Panc1 (cell line): ENCODE measurements around the gene PSMD12.
"Not testable (repeated sequence)": the region's sequence is repeated elsewhere in the genome, so short reads cannot be mapped to it uniquely, and the experiment has no call there.

ENCODE experiments used
- CTCF ChIP-seq: fragments of 450-650 bp; IDR thresholded peaks from 2 replicates; pipeline ENCODE4 v1.5.1; 2017; ENCODE audit warnings: mild to moderate bottlenecking
- POLR2AphosphoS5 ChIP-seq: IDR thresholded peaks from 2 replicates; pipeline ENCODE4 v1.6.1; 2012; ENCODE audit warnings: mild to moderate bottlenecking, low read depth, low read length, moderate library complexity
- REST ChIP-seq, 2 experiments: IDR thresholded peaks; 2 replicates each; pipeline ENCODE4 v1.6.1; 2011 to 2012; ENCODE audit warnings: low read depth in 2 of 2, control low read depth in 1 of 2, low read length in 1 of 2, mild to moderate bottlenecking in 1 of 2, moderate library complexity in 1 of 2; ENCODE audit not compliant: insufficient read depth in 1 of 2
- SIN3A ChIP-seq: IDR thresholded peaks from 2 replicates; pipeline ENCODE4 v1.6.1; 2012; ENCODE audit warnings: low read depth, mild to moderate bottlenecking, low read length, moderate library complexity, borderline replicate concordance; ENCODE audit not compliant: insufficient read depth
- TCF7L2 ChIP-seq: IDR thresholded peaks from 2 replicates; pipeline ENCODE4 v1.6.1; 2011; ENCODE audit warnings: mild to moderate bottlenecking, low read depth, low read length, inconsistent platforms

DNA sequence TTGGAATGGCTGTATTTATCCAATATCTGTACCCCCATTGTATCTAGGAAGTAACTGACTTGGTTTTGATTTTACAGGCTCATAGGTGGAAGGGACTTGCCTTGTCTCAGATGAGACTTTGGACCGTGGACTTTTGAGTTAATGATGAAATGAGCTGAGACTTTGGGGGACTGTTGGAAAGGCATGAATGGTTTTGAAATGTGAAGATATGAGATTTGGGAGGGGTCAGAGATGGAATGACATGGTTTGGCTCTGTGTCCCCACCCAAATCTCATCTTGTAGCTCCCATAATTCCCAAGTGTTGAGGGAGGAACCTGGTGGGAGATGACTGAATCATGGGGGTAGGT lies 34.2 kb downstream of the PSMD12 start:
- not testable (repeated sequence) for TF ChIP-seq POLR2AphosphoS5; CTCF; SIN3A; REST (IDR thresholded peaks at IDR 0.05; ENCODE audit: insufficient read depth in 1 of 2, low read depth in 2 of 2, low read length in 1 of 2); TCF7L2
